Esophagus muscularis mucosa (tissue), 3 donors: Measurements from ENCODE around the gene FNTB.

Experiments
- POLR2A ChIP-seq: fragments of 450-650 bp; IDR thresholded peaks from one replicate; pipeline ENCODE4 v1.6.1; 2017; ENCODE audit warnings: antibody characterized with exemption, moderate library complexity, mild to moderate bottlenecking, low read depth
- TF ChIP-seq, protein P1 (sequence below), 3 experiments: fragments of 200-600 bp in 2 of 3; fragments of 450-650 bp in 1 of 3; sonication (generic) in 2 of 3; IDR thresholded peaks; one replicate each; pipeline ENCODE4 v1.5.1; 2017 to 2019; ENCODE audit warnings: antibody characterized with exemption in 3 of 3, mild to moderate bottlenecking in 2 of 3, moderate library complexity in 1 of 3

- TF ChIP-seq POLR2A: no peak
- TF ChIP-seq, protein P1, sequence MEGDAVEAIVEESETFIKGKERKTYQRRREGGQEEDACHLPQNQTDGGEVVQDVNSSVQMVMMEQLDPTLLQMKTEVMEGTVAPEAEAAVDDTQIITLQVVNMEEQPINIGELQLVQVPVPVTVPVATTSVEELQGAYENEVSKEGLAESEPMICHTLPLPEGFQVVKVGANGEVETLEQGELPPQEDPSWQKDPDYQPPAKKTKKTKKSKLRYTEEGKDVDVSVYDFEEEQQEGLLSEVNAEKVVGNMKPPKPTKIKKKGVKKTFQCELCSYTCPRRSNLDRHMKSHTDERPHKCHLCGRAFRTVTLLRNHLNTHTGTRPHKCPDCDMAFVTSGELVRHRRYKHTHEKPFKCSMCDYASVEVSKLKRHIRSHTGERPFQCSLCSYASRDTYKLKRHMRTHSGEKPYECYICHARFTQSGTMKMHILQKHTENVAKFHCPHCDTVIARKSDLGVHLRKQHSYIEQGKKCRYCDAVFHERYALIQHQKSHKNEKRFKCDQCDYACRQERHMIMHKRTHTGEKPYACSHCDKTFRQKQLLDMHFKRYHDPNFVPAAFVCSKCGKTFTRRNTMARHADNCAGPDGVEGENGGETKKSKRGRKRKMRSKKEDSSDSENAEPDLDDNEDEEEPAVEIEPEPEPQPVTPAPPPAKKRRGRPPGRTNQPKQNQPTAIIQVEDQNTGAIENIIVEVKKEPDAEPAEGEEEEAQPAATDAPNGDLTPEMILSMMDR (IDR thresholded peaks at IDR 0.05): no peak
Observed at GRCh38 chr14:65007202-65007601, 20.5 kb downstream of the FNTB start.
